SH-SY5Y (cell line): ENCODE measurements around the gene OBSCN.

Source experiments
- GATA2 ChIP-seq: IDR thresholded peaks from 2 replicates; pipeline ENCODE4 v1.6.1; 2011; ENCODE audit warnings: mild to moderate bottlenecking, low read depth, low read length
- GATA3 ChIP-seq: IDR thresholded peaks from 2 replicates; pipeline ENCODE4 v1.6.1; 2011; ENCODE audit warnings: low read depth, mild to moderate bottlenecking, low read length, moderate library complexity

GRCh38 chr1:228329887-228330286 is 122.0 kb downstream of the OBSCN start:
- TF ChIP-seq GATA3 = no peak
- TF ChIP-seq GATA2 = no peak
